Neural cell (in vitro differentiated cells): ENCODE data around the gene DYNLRB1. TPM values are rescaled to one million over a fixed set of nuclear protein-coding genes. Genes with fewer than 3 reads are reported as not detected.

Experiments
- H2AFZ ChIP-seq: fragments of 200-600, 300-800 bp; sonication (generic), shearing (Covaris generic); 2 replicates; pipeline ENCODE4 v1.6.0; 2014; ENCODE audit warnings: low read depth, mild to moderate bottlenecking, antibody characterized with exemption, low read length, moderate library complexity
- H3F3A ChIP-seq: fragments of 200-600 bp; shearing (Covaris generic); 2 replicates; pipeline ENCODE4 v1.6.1; 2016; ENCODE audit warnings: mild to moderate bottlenecking, moderate library complexity, mixed read lengths, antibody characterized with exemption, low read length; ENCODE audit not compliant: insufficient read depth, poor library complexity, severe bottlenecking
- H3K27ac ChIP-seq: fragments of 200-600, 300-800 bp; sonication (generic), shearing (Covaris generic); 2 replicates; pipeline ENCODE4 v1.5.1; 2014; ENCODE audit warnings: mild to moderate bottlenecking, low read length, moderate library complexity
- H3K27me3 ChIP-seq: fragments of 300-800, 200-600 bp; sonication (generic), shearing (Covaris generic); 2 replicates; pipeline ENCODE4 v1.6.0; 2014; ENCODE audit warnings: mild to moderate bottlenecking, low read depth, low read length, moderate library complexity; ENCODE audit not compliant: insufficient read depth
- H3K36me3 ChIP-seq: fragments of 300-800, 200-600 bp; sonication (generic), shearing (Covaris generic); 2 replicates; pipeline ENCODE4 v1.5.1; 2014; ENCODE audit warnings: mild to moderate bottlenecking, antibody characterized with exemption, low read length, moderate library complexity; ENCODE audit not compliant: insufficient read depth
- H3K4me2 ChIP-seq: fragments of 300-800, 200-600 bp; sonication (generic), shearing (Covaris generic); 2 replicates; pipeline ENCODE4 v1.6.0; 2014; ENCODE audit warnings: mild to moderate bottlenecking, low read length
- H3K4me3 ChIP-seq: fragments of 300-800, 200-600 bp; sonication (generic), shearing (Covaris generic); 2 replicates; pipeline ENCODE4 v1.5.1; 2014; ENCODE audit warnings: mild to moderate bottlenecking, low read length, moderate library complexity
- H3K79me2 ChIP-seq: fragments of 200-600 bp; shearing (Covaris generic); replicated peaks from 2 replicates; pipeline ENCODE4 v1.6.0; 2014; ENCODE audit warnings: mild to moderate bottlenecking, low read length, moderate library complexity; ENCODE audit not compliant: insufficient read depth
- H3K9ac ChIP-seq: fragments of 300-800, 200-600 bp; sonication (generic), shearing (Covaris generic); 2 replicates; pipeline ENCODE4 v1.6.1; 2016; ENCODE audit warnings: mild to moderate bottlenecking, low read length, mixed read lengths
- H3K9me2 ChIP-seq: fragments of 200-600 bp; shearing (Covaris generic); 2 replicates; pipeline ENCODE4 v1.6.1; 2016; ENCODE audit warnings: mild to moderate bottlenecking, low read length, mixed read lengths; ENCODE audit not compliant: insufficient read depth
- H3K9me3 ChIP-seq: fragments of 200-600, 300-800 bp; sonication (generic), shearing (Covaris generic); 2 replicates; pipeline ENCODE4 v1.6.1; 2016; ENCODE audit warnings: mild to moderate bottlenecking, mixed run types, low read length, moderate library complexity, mixed read lengths
- H4K20me1 ChIP-seq: fragments of 200-600 bp; shearing (Covaris generic); 2 replicates; pipeline ENCODE4 v1.6.1; 2016; ENCODE audit warnings: mild to moderate bottlenecking, mixed run types; ENCODE audit not compliant: insufficient read depth
- CTCF ChIP-seq: fragments of 450-650 bp; IDR thresholded peaks from 2 replicates; pipeline ENCODE4 v1.5.1; 2014; ENCODE audit warnings: antibody characterized with exemption, mild to moderate bottlenecking, moderate library complexity; ENCODE audit not compliant: poor library complexity, severe bottlenecking
- EP300 ChIP-seq: fragments of 450-650 bp; conservative IDR thresholded peaks from 2 replicates; pipeline ENCODE4 v1.6.1; 2014; ENCODE audit warnings: antibody characterized with exemption, mild to moderate bottlenecking, moderate library complexity; ENCODE audit not compliant: poor library complexity, severe bottlenecking
- EZH2 ChIP-seq: fragments of 200-600, 300-800 bp; shearing (Covaris generic), sonication (generic); IDR thresholded peaks from 2 replicates; pipeline ENCODE4 v1.6.1; 2014; ENCODE audit warnings: antibody characterized with exemption, low read length, borderline replicate concordance, mild to moderate bottlenecking; ENCODE audit not compliant: insufficient read depth, poor library complexity, severe bottlenecking
- MXI1 ChIP-seq: fragments of 450-650 bp; conservative IDR thresholded peaks from 2 replicates; pipeline ENCODE4 v1.6.1; 2014; ENCODE audit warnings: antibody characterized with exemption, mild to moderate bottlenecking; ENCODE audit not compliant: poor library complexity, severe bottlenecking
- POLR2AphosphoS5 ChIP-seq: IDR thresholded peaks from 2 replicates; pipeline ENCODE4 v1.6.1; 2012
- RAD21 ChIP-seq: fragments of 450-650 bp; conservative IDR thresholded peaks from 2 replicates; pipeline ENCODE4 v1.6.1; 2014; ENCODE audit warnings: antibody characterized with exemption, mild to moderate bottlenecking, moderate library complexity
- SMC3 ChIP-seq: fragments of 450-650 bp; conservative IDR thresholded peaks from 2 replicates; pipeline ENCODE4 v1.6.1; 2014; ENCODE audit warnings: antibody characterized with exemption, mild to moderate bottlenecking, moderate library complexity; ENCODE audit not compliant: poor library complexity
- TAF1 ChIP-seq: IDR thresholded peaks from 2 replicates; pipeline ENCODE4 v1.6.1; 2012; ENCODE audit warnings: low read depth
- polyA plus RNA-seq: library from polyadenylated mRNA; depleted of rRNA; stranded (reverse); fragments of >200 nt; gene quantifications from 2 replicates; pipeline ENCODE4 v1.2.3, GENCODE V29; 2014
- TF ChIP-seq, protein P1 (sequence below): IDR thresholded peaks from 2 replicates; pipeline ENCODE4 v1.6.1; 2012; ENCODE audit warnings: borderline replicate concordance

Gene DYNLRB1
- polyA plus RNA-seq, 1 donor from 2014 or later = 103 TPM

- no peaks in the 10 kb centered on the region for H3F3A ChIP-seq
- no peaks in the 10 kb centered on the region for H3K27me3 ChIP-seq
- no peaks in the 10 kb centered on the region for H3K9me3 ChIP-seq
- no peaks in the 10 kb centered on the region for H3K9me2 ChIP-seq
- H3K79me2 ChIP-seq = peaks cover 15% of the 10 kb centered on the region
- H3K4me3 ChIP-seq = no peak overlapping the region
- no peak overlapping the region for H3K9ac ChIP-seq
- H4K20me1 ChIP-seq = no peaks in the 10 kb centered on the region
- TF ChIP-seq RAD21 = no peak
- TF ChIP-seq, protein P1, sequence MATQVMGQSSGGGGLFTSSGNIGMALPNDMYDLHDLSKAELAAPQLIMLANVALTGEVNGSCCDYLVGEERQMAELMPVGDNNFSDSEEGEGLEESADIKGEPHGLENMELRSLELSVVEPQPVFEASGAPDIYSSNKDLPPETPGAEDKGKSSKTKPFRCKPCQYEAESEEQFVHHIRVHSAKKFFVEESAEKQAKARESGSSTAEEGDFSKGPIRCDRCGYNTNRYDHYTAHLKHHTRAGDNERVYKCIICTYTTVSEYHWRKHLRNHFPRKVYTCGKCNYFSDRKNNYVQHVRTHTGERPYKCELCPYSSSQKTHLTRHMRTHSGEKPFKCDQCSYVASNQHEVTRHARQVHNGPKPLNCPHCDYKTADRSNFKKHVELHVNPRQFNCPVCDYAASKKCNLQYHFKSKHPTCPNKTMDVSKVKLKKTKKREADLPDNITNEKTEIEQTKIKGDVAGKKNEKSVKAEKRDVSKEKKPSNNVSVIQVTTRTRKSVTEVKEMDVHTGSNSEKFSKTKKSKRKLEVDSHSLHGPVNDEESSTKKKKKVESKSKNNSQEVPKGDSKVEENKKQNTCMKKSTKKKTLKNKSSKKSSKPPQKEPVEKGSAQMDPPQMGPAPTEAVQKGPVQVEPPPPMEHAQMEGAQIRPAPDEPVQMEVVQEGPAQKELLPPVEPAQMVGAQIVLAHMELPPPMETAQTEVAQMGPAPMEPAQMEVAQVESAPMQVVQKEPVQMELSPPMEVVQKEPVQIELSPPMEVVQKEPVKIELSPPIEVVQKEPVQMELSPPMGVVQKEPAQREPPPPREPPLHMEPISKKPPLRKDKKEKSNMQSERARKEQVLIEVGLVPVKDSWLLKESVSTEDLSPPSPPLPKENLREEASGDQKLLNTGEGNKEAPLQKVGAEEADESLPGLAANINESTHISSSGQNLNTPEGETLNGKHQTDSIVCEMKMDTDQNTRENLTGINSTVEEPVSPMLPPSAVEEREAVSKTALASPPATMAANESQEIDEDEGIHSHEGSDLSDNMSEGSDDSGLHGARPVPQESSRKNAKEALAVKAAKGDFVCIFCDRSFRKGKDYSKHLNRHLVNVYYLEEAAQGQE = no peak
- H3K27ac ChIP-seq = no peak overlapping the region
- H3K36me3 ChIP-seq = no peaks in the 10 kb centered on the region
- no peak overlapping the region for H2AFZ ChIP-seq
- H3K4me2 ChIP-seq = no peak overlapping the region
These were observed 10.8 kb downstream of the DYNLRB1 start for GRCh38 chr20:34527016-34527415.

DNA sequence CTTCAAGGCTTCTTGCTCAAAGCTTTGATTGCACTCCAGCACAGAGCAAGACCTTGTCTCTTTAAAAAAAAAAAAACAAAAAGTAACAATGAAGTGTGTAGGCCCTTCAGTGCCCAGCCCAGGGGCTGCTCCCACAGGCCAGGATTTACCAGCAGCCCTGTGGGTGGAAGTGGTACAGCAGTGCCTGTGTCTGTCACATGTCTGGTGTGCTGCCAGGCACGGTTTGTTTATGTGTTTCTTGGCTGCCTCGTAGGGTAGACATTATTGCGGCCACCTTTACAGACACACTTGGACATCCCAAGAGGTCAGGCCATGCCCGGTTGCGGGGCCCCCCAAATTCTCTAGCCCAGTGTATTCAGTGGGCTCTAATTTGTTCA is 12.7 kb downstream of the DYNLRB1 start:
- H3K9me3 ChIP-seq = no peaks in the 10 kb centered on the region
- no peak for TF ChIP-seq SMC3
- no peak for TF ChIP-seq MXI1
- no peak for TF ChIP-seq CTCF
- no peak for TF ChIP-seq TAF1
- TF ChIP-seq EZH2 = no peak
- no peak for TF ChIP-seq POLR2AphosphoS5
- TF ChIP-seq RAD21 = no peak
- TF ChIP-seq, protein P1 = no peak
- no peak for TF ChIP-seq EP300
- H3K4me2 ChIP-seq = no peak overlapping the region
- H2AFZ ChIP-seq = no peak overlapping the region
- H3K27ac ChIP-seq = no peak overlapping the region
- no peaks in the 10 kb centered on the region for H4K20me1 ChIP-seq
- peaks cover 10% of the 10 kb centered on the region for H3K79me2 ChIP-seq
- H3K4me3 ChIP-seq = no peak overlapping the region
- H3K36me3 ChIP-seq = no peaks in the 10 kb centered on the region
- no peaks in the 10 kb centered on the region for H3F3A ChIP-seq
- H3K9me2 ChIP-seq = no peaks in the 10 kb centered on the region
- H3K27me3 ChIP-seq = no peaks in the 10 kb centered on the region
- H3K9ac ChIP-seq = no peak overlapping the region
